ENCODE measurements around the gene XPO4.

The XPO4 gene

DNA sequence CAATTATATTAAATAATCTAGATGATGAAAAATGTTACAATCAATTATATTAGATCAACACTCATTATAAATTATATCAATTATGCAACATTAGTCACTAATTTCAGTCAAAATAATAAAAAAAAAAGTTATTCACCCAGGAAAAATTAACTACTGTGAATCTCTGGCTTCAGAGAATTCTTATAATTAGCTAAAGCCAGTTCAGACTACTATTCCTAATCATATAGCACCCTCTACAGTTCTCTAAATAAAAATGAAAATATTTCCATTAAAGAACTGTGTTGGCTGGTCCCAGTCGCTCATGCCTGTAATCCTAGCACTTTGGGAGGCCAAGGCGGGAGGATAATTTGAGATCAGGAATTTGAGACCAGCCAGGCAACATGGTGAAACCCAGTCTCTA, 33.0 kb downstream of the XPO4 start:
- TF ChIP-seq, protein P1, sequence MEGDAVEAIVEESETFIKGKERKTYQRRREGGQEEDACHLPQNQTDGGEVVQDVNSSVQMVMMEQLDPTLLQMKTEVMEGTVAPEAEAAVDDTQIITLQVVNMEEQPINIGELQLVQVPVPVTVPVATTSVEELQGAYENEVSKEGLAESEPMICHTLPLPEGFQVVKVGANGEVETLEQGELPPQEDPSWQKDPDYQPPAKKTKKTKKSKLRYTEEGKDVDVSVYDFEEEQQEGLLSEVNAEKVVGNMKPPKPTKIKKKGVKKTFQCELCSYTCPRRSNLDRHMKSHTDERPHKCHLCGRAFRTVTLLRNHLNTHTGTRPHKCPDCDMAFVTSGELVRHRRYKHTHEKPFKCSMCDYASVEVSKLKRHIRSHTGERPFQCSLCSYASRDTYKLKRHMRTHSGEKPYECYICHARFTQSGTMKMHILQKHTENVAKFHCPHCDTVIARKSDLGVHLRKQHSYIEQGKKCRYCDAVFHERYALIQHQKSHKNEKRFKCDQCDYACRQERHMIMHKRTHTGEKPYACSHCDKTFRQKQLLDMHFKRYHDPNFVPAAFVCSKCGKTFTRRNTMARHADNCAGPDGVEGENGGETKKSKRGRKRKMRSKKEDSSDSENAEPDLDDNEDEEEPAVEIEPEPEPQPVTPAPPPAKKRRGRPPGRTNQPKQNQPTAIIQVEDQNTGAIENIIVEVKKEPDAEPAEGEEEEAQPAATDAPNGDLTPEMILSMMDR (IDR thresholded peaks at IDR 0.05): peak; percentile 39; the same call in 1 of the 2 replicates

DNA sequence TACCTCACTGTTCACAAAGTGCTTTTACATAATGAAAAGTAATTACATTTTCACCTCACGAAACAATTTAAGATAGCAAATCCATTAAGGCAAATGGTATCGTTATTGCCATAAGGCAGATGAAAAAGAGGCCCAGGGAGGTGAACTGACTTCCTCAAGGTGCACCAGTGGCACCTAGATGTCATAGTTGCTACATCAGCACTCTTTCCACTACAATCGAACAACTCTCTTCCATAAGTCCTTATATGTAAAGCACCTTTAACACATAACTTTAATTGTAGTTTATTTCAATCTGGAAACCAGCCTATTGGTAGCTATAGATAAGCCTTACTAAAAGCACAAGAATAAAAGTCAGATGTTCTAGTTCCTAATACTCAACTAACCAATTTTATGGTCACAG, 35.1 kb downstream of the XPO4 start:
- TF ChIP-seq, protein P1 (IDR thresholded peaks at IDR 0.05): no peak

DNA sequence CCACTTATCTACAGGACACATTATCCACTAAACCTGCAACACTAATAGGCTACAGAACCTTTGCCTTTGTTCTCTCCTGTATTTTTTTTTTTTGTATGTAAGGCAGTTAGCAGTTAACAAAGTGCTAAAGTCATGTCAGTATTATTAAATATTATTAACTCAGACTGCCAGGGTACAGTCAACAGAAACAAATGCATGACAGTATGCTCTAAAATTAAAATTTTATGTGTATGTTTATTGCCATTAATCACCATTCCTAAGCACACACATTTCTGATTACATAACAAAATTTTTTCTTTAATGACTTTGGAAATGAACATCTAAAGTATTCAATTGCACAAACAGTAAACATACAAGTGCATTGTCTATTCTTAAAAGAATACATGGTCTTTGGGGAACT, 41.7 kb downstream of the XPO4 start:
- TF ChIP-seq, protein P1 (IDR thresholded peaks at IDR 0.05): no peak

DNA sequence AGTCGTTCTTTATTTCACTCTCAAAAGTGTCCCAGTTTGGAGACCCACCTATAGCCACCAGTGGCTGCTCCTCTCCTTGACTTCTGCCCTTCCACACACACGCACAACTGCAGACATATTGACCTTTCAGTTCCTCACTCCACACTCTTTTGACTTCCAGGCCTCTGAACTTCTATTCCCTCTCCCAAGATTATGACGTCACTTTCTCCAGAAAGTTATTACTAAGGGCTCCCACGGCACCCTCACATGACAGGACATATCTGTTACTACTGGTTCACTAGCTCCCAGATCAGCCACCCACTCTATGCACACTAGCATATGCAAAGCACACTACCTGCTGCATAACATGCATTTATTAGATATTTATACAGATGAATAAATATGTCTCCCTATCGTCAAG, 45.9 kb downstream of the XPO4 start:
- TF ChIP-seq, protein P1 (IDR thresholded peaks at IDR 0.05): no peak

DNA sequence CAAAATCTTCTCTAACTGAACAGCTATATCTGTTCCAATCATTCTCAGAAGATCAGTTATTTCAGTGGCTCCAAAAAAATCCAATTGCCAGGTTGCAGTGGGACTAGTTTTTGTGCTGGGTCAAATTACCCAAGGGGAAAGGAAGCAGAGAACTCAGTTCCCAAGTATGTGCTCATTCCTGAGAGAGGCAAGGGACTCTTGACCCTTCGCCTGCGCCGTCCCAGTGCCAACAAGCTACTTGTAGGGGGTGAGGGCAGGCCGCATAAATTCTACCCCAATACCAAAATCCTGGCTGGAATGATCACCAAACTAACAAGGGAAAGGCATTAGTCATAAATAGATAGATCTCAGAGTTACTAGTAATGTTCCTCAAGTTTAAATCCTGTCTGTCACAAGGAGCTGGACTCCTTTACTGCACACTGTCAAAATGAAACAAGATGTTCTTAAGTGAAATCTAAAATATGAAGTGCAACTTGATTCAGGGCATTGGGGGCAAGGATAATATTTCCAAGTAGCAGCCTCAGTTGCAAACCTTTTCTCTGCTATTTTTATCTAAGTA, 50.6 kb downstream of the XPO4 start:
- TF ChIP-seq, protein P1 (IDR thresholded peaks at IDR 0.05): no peak

DNA sequence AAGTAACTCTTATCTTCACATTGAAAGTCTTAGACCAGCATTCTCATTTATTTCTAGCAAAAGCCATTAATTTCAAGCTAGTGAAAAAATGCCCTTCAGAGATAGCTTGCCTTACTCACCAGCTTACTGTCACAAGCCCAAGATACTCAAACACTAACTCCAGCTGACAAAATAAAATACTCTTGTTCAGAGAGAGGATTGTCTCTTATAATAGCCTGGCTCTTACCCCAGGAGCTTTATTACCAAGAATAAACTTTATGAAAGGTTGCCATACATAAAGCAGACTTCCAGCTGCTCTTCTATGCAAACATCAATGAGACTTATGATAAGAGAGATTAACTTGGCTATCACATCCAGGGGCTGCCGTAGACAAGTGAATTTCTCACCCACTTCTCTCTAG, 53.6 kb downstream of the XPO4 start:
- TF ChIP-seq, protein P1 (IDR thresholded peaks at IDR 0.05): no peak

DNA sequence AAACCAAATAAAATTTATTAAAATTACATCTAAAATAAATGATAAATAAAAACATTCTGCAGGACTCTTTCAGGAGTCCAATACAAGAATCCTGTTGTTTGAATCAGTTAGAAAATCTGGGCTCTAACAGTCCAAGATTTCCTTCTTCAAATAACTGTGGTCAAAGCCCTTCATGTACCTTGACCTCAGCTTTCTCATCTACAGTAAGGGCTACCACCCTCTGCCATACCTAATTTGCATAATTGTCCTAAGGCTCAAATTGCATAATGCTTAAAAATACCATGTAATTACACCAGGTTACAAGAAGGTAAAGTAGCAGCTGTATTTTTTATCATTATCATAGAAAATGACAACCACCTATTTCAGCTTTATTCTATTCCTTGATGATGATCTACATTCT, 54.3 kb downstream of the XPO4 start:
- TF ChIP-seq, protein P1 (IDR thresholded peaks at IDR 0.05): no peak

DNA sequence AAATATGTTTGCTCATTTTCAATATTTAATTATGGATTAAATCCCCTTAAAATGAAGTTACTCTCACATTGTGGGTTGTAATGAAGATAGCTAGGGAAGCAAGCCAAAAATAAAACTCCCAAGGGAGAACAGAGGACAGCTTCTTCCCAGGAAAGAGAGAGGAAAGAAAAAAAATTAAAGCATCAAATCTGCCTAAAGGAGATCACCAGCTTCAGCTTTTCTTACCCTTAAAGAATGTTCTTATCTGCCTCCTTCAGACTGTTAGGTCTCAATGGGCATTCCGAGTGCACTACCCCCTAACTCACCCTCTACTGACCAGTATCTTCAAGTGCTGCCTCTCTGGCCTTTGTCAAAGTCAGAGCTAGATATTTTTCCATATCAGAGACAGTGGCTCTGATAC, 55.2 kb downstream of the XPO4 start:
- TF ChIP-seq, protein P1 (IDR thresholded peaks at IDR 0.05): no peak
